GM23248 (cell line): ENCODE results near the gene NFKB1.

Experiments
- EZH2 ChIP-seq: fragments of 200-600 bp; sonication (generic); IDR thresholded peaks from 2 replicates; pipeline ENCODE4 v1.6.1; 2018; ENCODE audit warnings: antibody characterized with exemption, mild to moderate bottlenecking; ENCODE audit not compliant: insufficient read depth, poor library complexity, severe bottlenecking
- EZH2phosphoT487 ChIP-seq: fragments of 200-600 bp; sonication (generic); IDR thresholded peaks from 2 replicates; pipeline ENCODE4 v1.6.1; 2018; ENCODE audit warnings: antibody characterized with exemption, moderate library complexity, mild to moderate bottlenecking, low read depth; ENCODE audit not compliant: insufficient read depth

GRCh38 chr4:102663073-102663472 is 161.9 kb downstream of the NFKB1 start:
- no peak for TF ChIP-seq EZH2
- no peak for TF ChIP-seq EZH2phosphoT487
